SK-N-SH (cell line): Measurements from ENCODE around the gene FNDC1. TPM values are rescaled to one million over a fixed set of nuclear protein-coding genes. Genes with fewer than 3 reads are reported as not detected.

Experiments used
- CTCF ChIA-PET: fragments of 300-600, 350-600 bp; formaldehyde crosslinking; extraction: SDS; loops from one replicate; lab custom pipeline; 2021; lab: Yijun Ruan, JAX
- POLR2A ChIA-PET: fragments of 350-600 bp; sonication (Branson Sonifier 250); formaldehyde crosslinking; extraction: SDS; loops from one replicate; lab custom pipeline; 2020; ENCODE audit warnings: antibody characterized with exemption, inconsistent platforms; lab: Yijun Ruan, JAX
- DNase-seq: peaks from one replicate; pipeline ENCODE4 v3.0.0; 2012
- H2AFZ ChIP-seq: fragments of 200-600 bp; sonication (generic); 2 replicates; pipeline ENCODE4 v1.8.1; 2016; ENCODE audit warnings: antibody characterized with exemption, mild to moderate bottlenecking, low read depth
- H3F3A ChIP-seq: fragments of 200-600 bp; sonication (generic); replicated peaks from 2 replicates; pipeline ENCODE3; 2016; ENCODE audit warnings: antibody characterized with exemption, mild to moderate bottlenecking; ENCODE audit not compliant: insufficient read depth
- H3K27ac ChIP-seq, 2 experiments: fragments of 200-500 bp in 1 of 2; fragments of 200-600 bp in 1 of 2; sonication (Bioruptor generic) in 1 of 2; sonication (generic), shearing (Covaris generic) in 1 of 2; 2 replicates each; pipeline versions ENCODE4 v1.5.1 to v1.6.1; 2014 to 2016; ENCODE audit warnings: low read depth in 2 of 2, inconsistent platforms in 1 of 2, low read length in 1 of 2, mild to moderate bottlenecking in 1 of 2, mixed read lengths in 1 of 2
- H3K27me3 ChIP-seq: fragments of 200-600 bp; sonication (generic), shearing (Covaris generic); 2 replicates; pipeline ENCODE4 v1.6.1; 2016; ENCODE audit warnings: mixed run types; ENCODE audit not compliant: insufficient read depth
- H3K36me3 ChIP-seq, 2 experiments: fragments of 200-500 bp in 1 of 2; fragments of 200-600 bp in 1 of 2; sonication (Bioruptor generic) in 1 of 2; sonication (generic) in 1 of 2; replicated peaks in 1 of 2; 2 replicates each; pipeline versions ENCODE3 to v1.5.1; 2014 to 2016; ENCODE audit warnings: low read length in 1 of 2, mild to moderate bottlenecking in 1 of 2; ENCODE audit not compliant: insufficient read depth in 2 of 2, control insufficient read depth in 1 of 2
- H3K4me1 ChIP-seq, 2 experiments: fragments of 200-500 bp in 1 of 2; fragments of 200-600 bp in 1 of 2; sonication (Bioruptor generic) in 1 of 2; sonication (generic), shearing (Covaris generic) in 1 of 2; 2 replicates each; pipeline versions ENCODE4 v1.5.1 to v1.6.1; 2014 to 2016; ENCODE audit warnings: low read depth in 1 of 2, low read length in 1 of 2, mixed run types in 1 of 2; ENCODE audit not compliant: insufficient read depth in 2 of 2, control insufficient read depth in 1 of 2
- H3K4me2 ChIP-seq: fragments of 200-600 bp; sonication (generic), shearing (Covaris generic); 2 replicates; pipeline ENCODE4 v1.6.1; 2017; ENCODE audit warnings: mixed run types
- H3K4me3 ChIP-seq, 2 experiments: fragments of 200-500 bp in 1 of 2; fragments of 200-600 bp in 1 of 2; sonication (Bioruptor generic) in 1 of 2; sonication (generic), shearing (Covaris generic) in 1 of 2; 2 replicates each; pipeline versions ENCODE4 v1.5.1 to v1.8.1; 2014 to 2016; ENCODE audit warnings: low read depth in 2 of 2, inconsistent platforms in 1 of 2, low read length in 1 of 2, mild to moderate bottlenecking in 1 of 2, mixed read lengths in 1 of 2, moderate library complexity in 1 of 2
- H3K79me2 ChIP-seq: fragments of 200-600 bp; sonication (generic); 2 replicates; pipeline ENCODE4 v1.8.1; 2017; ENCODE audit warnings: mild to moderate bottlenecking; ENCODE audit not compliant: insufficient read depth
- H3K9ac ChIP-seq: fragments of 200-600 bp; sonication (generic); 2 replicates; pipeline ENCODE4 v1.6.1; 2017; ENCODE audit warnings: mixed run types
- H3K9me2 ChIP-seq: fragments of 200-600 bp; sonication (generic); 2 replicates; pipeline ENCODE4 v1.6.1; 2017; ENCODE audit warnings: mixed run types
- H3K9me3 ChIP-seq: fragments of 200-600 bp; sonication (generic); 2 replicates; pipeline ENCODE4 v1.6.1; 2017; ENCODE audit warnings: mixed run types, mild to moderate bottlenecking, moderate library complexity
- H4K20me1 ChIP-seq: fragments of 200-600 bp; sonication (generic); 2 replicates; pipeline ENCODE4 v1.6.1; 2017; ENCODE audit warnings: mild to moderate bottlenecking, mixed run types; ENCODE audit not compliant: insufficient read depth
- CTCF ChIP-seq: fragments of 200-600 bp; sonication (generic); IDR thresholded peaks from 2 replicates; pipeline ENCODE4 v1.6.1; 2017; ENCODE audit warnings: antibody characterized with exemption, mild to moderate bottlenecking, moderate library complexity
- EP300 ChIP-seq, 2 experiments: IDR thresholded peaks; 2 replicates each; pipeline versions ENCODE4 v1.4.0 to v1.6.1; 2012; ENCODE audit warnings: borderline replicate concordance in 1 of 2, low read depth in 1 of 2, low read length in 1 of 2
- FOSL2 ChIP-seq: IDR thresholded peaks from 2 replicates; pipeline ENCODE4 v1.4.0; 2012; ENCODE audit warnings: low read depth, mild to moderate bottlenecking, moderate library complexity, borderline replicate concordance
- FOXJ3 ChIP-seq: sonication (generic); formaldehyde crosslinking; IDR thresholded peaks from 2 replicates; pipeline ENCODE4 v1.5.1; 2020; ENCODE audit warnings: mild to moderate bottlenecking, missing genetic modification reagents
- GABPA ChIP-seq: IDR thresholded peaks from 2 replicates; pipeline ENCODE4 v1.4.0; 2012; ENCODE audit warnings: low read depth, mild to moderate bottlenecking
- JUND ChIP-seq: IDR thresholded peaks from 2 replicates; pipeline ENCODE4 v1.4.0; 2012
- MAX ChIP-seq: IDR thresholded peaks from 2 replicates; pipeline ENCODE4 v1.4.0; 2012; ENCODE audit warnings: low read depth
- MEF2A ChIP-seq: IDR thresholded peaks from 2 replicates; pipeline ENCODE4 v1.4.0; 2012; ENCODE audit warnings: low read depth, borderline replicate concordance
- MXI1 ChIP-seq: IDR thresholded peaks from 2 replicates; pipeline ENCODE4 v1.6.1; 2012; ENCODE audit warnings: mild to moderate bottlenecking, low read depth, low read length, improper control_type of control experiment
- NRF1 ChIP-seq: IDR thresholded peaks from 2 replicates; pipeline ENCODE4 v1.6.1; 2012; ENCODE audit warnings: low read depth, mild to moderate bottlenecking, low read length
- POLR2AphosphoS5 ChIP-seq: IDR thresholded peaks from 2 replicates; pipeline ENCODE4 v1.6.1; 2012; ENCODE audit warnings: low read depth, low read length
- RCOR1 ChIP-seq: fragments of 150-350 bp; IDR thresholded peaks from 2 replicates; pipeline ENCODE4 v1.6.1; 2017; ENCODE audit warnings: antibody characterized with exemption, low read length
- RFX5 ChIP-seq: IDR thresholded peaks from 2 replicates; pipeline ENCODE4 v1.6.1; 2012; ENCODE audit warnings: mild to moderate bottlenecking, improper control_type of control experiment, low read length
- RXRA ChIP-seq: IDR thresholded peaks from 2 replicates; pipeline ENCODE4 v1.4.0; 2012; ENCODE audit warnings: low read depth, mild to moderate bottlenecking, borderline replicate concordance
- SMC3 ChIP-seq: IDR thresholded peaks from 2 replicates; pipeline ENCODE4 v1.6.1; 2012; ENCODE audit warnings: low read depth, low read length, improper control_type of control experiment
- USF2 ChIP-seq: fragments of 150-350 bp; IDR thresholded peaks from 2 replicates; pipeline ENCODE4 v1.6.1; 2017; ENCODE audit warnings: antibody characterized with exemption, low read length, low read depth, borderline replicate concordance
- YY1 ChIP-seq: IDR thresholded peaks from 2 replicates; pipeline ENCODE4 v1.4.0; 2012; ENCODE audit warnings: low read depth, mild to moderate bottlenecking
- WGBS: methylation state at CpG from one replicate; pipeline ENCODE4 v1.1.6; 2017; ENCODE audit warnings: low lambda C conversion rate; 5-methylcytosine and 5-hydroxymethylcytosine counted together
- polyA plus RNA-seq, 3 experiments: library from polyadenylated mRNA; depleted of rRNA; stranded (reverse); fragments of >200 nt; gene quantifications; 2 replicates each; pipeline ENCODE4 v1.2.3, GENCODE V29; 2012
- TF ChIP-seq, protein P1 (sequence below): IDR thresholded peaks from 2 replicates; pipeline ENCODE4 v1.4.0; 2012; ENCODE audit warnings: low read depth, borderline replicate concordance
- TF ChIP-seq, protein P2 (sequence below): fragments of 150-350 bp; IDR thresholded peaks from 2 replicates; pipeline ENCODE4 v1.6.1; 2016; ENCODE audit warnings: mild to moderate bottlenecking, low read depth, low read length
- TF ChIP-seq, protein P3 (sequence below): IDR thresholded peaks from 2 replicates; pipeline ENCODE4 v1.4.0; 2012; ENCODE audit warnings: low read depth, borderline replicate concordance

Gene FNDC1
- polyA plus RNA-seq, 1 of the 3 experiments (the other 2 are of a cell fraction): not detected

GRCh38 chr6:159303159-159303558, 134.0 kb downstream of the FNDC1 start:
- H3K79me2 ChIP-seq: no peaks in the 10 kb centered on the region
- 16% methylated on average over 2 of the region's 2 CpGs for WGBS
- ChIA-PET POLR2A (interaction anchor here (0.6 kb wide), 1 partner anchor 14 kb away, joined by 3 read pairs; no protein-coding TSS in a partner anchor), CTCF (no interaction called here)
- no peak for TF ChIP-seq CTCF
- TF ChIP-seq, protein P1, sequence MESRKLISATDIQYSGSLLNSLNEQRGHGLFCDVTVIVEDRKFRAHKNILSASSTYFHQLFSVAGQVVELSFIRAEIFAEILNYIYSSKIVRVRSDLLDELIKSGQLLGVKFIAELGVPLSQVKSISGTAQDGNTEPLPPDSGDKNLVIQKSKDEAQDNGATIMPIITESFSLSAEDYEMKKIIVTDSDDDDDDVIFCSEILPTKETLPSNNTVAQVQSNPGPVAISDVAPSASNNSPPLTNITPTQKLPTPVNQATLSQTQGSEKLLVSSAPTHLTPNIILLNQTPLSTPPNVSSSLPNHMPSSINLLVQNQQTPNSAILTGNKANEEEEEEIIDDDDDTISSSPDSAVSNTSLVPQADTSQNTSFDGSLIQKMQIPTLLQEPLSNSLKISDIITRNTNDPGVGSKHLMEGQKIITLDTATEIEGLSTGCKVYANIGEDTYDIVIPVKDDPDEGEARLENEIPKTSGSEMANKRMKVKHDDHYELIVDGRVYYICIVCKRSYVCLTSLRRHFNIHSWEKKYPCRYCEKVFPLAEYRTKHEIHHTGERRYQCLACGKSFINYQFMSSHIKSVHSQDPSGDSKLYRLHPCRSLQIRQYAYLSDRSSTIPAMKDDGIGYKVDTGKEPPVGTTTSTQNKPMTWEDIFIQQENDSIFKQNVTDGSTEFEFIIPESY: no peak
- TF ChIP-seq EP300 (IDR thresholded peaks at IDR 0.05; ENCODE audit: borderline replicate concordance in 1 of 2, low read depth in 1 of 2, low read length in 1 of 2): no peak
- TF ChIP-seq SMC3: no peak
- TF ChIP-seq FOSL2: no peak
- TF ChIP-seq RXRA: no peak
- TF ChIP-seq, protein P2, sequence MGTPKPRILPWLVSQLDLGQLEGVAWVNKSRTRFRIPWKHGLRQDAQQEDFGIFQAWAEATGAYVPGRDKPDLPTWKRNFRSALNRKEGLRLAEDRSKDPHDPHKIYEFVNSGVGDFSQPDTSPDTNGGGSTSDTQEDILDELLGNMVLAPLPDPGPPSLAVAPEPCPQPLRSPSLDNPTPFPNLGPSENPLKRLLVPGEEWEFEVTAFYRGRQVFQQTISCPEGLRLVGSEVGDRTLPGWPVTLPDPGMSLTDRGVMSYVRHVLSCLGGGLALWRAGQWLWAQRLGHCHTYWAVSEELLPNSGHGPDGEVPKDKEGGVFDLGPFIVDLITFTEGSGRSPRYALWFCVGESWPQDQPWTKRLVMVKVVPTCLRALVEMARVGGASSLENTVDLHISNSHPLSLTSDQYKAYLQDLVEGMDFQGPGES: no peak
- TF ChIP-seq YY1: no peak
- no peak for TF ChIP-seq RFX5
- no peak for TF ChIP-seq USF2
- TF ChIP-seq NRF1: no peak
- TF ChIP-seq MEF2A: no peak
- no peak for TF ChIP-seq JUND
- TF ChIP-seq RCOR1: no peak
- no peak for TF ChIP-seq MAX
- no peak for TF ChIP-seq FOXJ3 (CRISPR knock-in tag)
- TF ChIP-seq MXI1: no peak
- TF ChIP-seq POLR2AphosphoS5: no peak
- TF ChIP-seq, protein P3, sequence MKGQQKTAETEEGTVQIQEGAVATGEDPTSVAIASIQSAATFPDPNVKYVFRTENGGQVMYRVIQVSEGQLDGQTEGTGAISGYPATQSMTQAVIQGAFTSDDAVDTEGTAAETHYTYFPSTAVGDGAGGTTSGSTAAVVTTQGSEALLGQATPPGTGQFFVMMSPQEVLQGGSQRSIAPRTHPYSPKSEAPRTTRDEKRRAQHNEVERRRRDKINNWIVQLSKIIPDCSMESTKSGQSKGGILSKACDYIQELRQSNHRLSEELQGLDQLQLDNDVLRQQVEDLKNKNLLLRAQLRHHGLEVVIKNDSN: no peak
- TF ChIP-seq GABPA: no peak
- no peaks in the 10 kb centered on the region for H3K9me3 ChIP-seq
- no peaks in the 10 kb centered on the region for H3K4me1 ChIP-seq
- H2AFZ ChIP-seq: no peak overlapping the region
- H3K9me2 ChIP-seq: no peaks in the 10 kb centered on the region
- H3K4me3 ChIP-seq: no peak overlapping the region
- DNase-seq: no peak
- no peaks in the 10 kb centered on the region; the same call in 1 of the 2 replicates for H3K27me3 ChIP-seq
- no peak overlapping the region for H3K27ac ChIP-seq
- no peaks in the 10 kb centered on the region for H4K20me1 ChIP-seq
- H3K4me2 ChIP-seq: no peak overlapping the region
- H3F3A ChIP-seq: no peaks in the 10 kb centered on the region
- no peak overlapping the region for H3K9ac ChIP-seq
- H3K36me3 ChIP-seq: no peaks in the 10 kb centered on the region
